ENCODE data around the gene ATP5F1D. TPM values are rescaled to one million over a fixed set of nuclear protein-coding genes. Genes with fewer than 3 reads are reported as not detected.
"Not testable (repeated sequence)": the region's sequence is repeated elsewhere in the genome, so short reads cannot be mapped to it uniquely, and the experiment has no call there.

Gene ATP5F1D
- total and polyA plus RNA-seq, 2 of the 13 experiments (the other 11 are each of a cell fraction or from before 2014, with no cell fraction given) = 39.4 to 78.7 TPM

DNA sequence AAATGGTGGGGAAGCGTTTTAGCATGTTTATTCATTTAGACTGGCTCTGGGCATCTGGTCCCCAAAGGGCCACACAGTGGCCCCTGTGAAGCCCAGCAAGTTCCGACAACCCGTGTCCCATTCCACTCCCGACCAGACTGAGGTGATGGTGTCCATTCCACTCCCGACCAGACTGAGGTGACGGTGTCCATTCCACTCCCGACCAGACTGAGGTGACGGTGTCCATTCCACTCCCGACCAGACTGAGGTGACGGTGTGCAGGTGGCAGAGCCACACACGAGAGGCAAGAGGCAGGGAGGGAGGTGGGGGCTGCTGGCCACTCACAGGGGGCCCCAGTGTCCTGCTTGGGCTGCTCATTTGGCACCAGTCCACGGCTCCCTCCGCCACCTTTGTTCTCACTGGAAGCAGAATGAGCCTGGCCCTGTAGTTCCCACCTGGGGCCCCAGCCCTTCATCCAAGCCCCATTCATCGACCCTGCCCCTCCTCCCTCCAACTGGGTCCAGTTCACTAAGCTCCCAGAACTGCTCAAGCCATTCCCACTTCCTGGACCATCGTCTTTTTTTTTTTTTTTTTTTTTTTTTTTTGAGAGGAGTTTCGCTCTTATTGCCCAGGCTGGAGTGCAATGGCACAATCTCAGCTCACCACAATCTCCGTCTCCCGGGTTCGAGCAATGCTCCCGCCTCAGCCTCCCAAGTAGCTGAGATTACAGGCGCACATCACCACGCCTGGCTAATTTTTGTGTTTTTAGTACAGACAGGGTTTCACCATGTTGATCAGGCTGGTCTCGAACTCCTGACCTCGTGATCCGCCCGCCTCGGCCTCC lies 4.9 kb downstream of the ATP5F1D start (continued):
- peak; percentile 57; the same call in 1 of the 2 replicates for TF ChIP-seq ZBTB25 (CRISPR knock-in tag; IDR thresholded peaks at IDR 0.05)
- TF ChIP-seq KLF16 (CRISPR knock-in tag; IDR thresholded peaks at IDR 0.05) = 0 out of 4 replicates have a peak, but pooled peaks of 1 of the 2 experiments have one; percentile 15
- TF ChIP-seq FOSL2 (CRISPR knock-in tag; IDR thresholded peaks at IDR 0.05) = peak; percentile 49
- peak; percentile 78 for TF ChIP-seq ZNF296 (CRISPR knock-in tag; conservative IDR thresholded peaks at IDR 0.05)
- TF ChIP-seq YEATS2 (CRISPR knock-in tag; IDR thresholded peaks at IDR 0.05; ENCODE audit: borderline replicate concordance) = 0 out of 2 replicates have a peak, but pooled peaks have one; percentile 24
- TF ChIP-seq HNF1A (IDR thresholded peaks at IDR 0.05; ENCODE audit: low read depth) = not testable (repeated sequence)
- TF ChIP-seq HNF1A (CRISPR knock-in tag; IDR thresholded peaks at IDR 0.05; ENCODE audit: borderline replicate concordance) = peak; percentile 54
- TF ChIP-seq FOXP4 (CRISPR knock-in tag; IDR thresholded peaks at IDR 0.05) = peak; percentile 50; the same call in 1 of the 2 replicates
- TF ChIP-seq HDAC2 (CRISPR knock-in tag; IDR thresholded peaks at IDR 0.05) = peak; percentile 50; the same call in 1 of the 2 replicates
- peak; percentile 68; the same call in 1 of the 2 replicates for TF ChIP-seq KDM6A (CRISPR knock-in tag; IDR thresholded peaks at IDR 0.05; ENCODE audit: low read depth)
- TF ChIP-seq ZNF225 (CRISPR knock-in tag; IDR thresholded peaks at IDR 0.05) = peak; percentile 79; the same call in 1 of the 2 replicates
- TF ChIP-seq ZNF451 (CRISPR knock-in tag; IDR thresholded peaks at IDR 0.05) = peak; percentile 61; the same call in 1 of the 2 replicates
- TF ChIP-seq PCBP1 (IDR thresholded peaks at IDR 0.05; ENCODE audit: borderline replicate concordance, low read depth, low read length) = 0 out of 2 replicates have a peak, but pooled peaks have one; percentile 24
- TF ChIP-seq, protein P1, sequence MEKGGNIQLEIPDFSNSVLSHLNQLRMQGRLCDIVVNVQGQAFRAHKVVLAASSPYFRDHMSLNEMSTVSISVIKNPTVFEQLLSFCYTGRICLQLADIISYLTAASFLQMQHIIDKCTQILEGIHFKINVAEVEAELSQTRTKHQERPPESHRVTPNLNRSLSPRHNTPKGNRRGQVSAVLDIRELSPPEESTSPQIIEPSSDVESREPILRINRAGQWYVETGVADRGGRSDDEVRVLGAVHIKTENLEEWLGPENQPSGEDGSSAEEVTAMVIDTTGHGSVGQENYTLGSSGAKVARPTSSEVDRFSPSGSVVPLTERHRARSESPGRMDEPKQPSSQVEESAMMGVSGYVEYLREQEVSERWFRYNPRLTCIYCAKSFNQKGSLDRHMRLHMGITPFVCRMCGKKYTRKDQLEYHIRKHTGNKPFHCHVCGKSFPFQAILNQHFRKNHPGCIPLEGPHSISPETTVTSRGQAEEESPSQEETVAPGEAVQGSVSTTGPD (CRISPR knock-in tag; IDR thresholded peaks at IDR 0.05) = 0 out of 2 replicates have a peak, but pooled peaks have one; percentile 34
- peak; percentile 64 for TF ChIP-seq ONECUT2 (CRISPR knock-in tag; IDR thresholded peaks at IDR 0.05)
- peak; percentile 18 for TF ChIP-seq TEAD3 (CRISPR knock-in tag; optimal IDR thresholded peaks at IDR 0.05; ENCODE audit: borderline replicate concordance)
- 0 out of 2 replicates have a peak, but pooled peaks have one; percentile 7 for TF ChIP-seq ZNF768 (CRISPR knock-in tag; IDR thresholded peaks at IDR 0.05)
- TF ChIP-seq FOXC1 (CRISPR knock-in tag; IDR thresholded peaks at IDR 0.05; ENCODE audit: borderline replicate concordance) = peak; percentile 64; the same call in 1 of the 2 replicates
- TF ChIP-seq ZNF501 (CRISPR knock-in tag; IDR thresholded peaks at IDR 0.05) = peak; percentile 66; the same call in 1 of the 2 replicates
- peak; percentile 70 for TF ChIP-seq MED1 (CRISPR knock-in tag; IDR thresholded peaks at IDR 0.05)
- peak; percentile 57 for TF ChIP-seq PITX1 (CRISPR knock-in tag; IDR thresholded peaks at IDR 0.05)

All from HepG2 (cell line).